Activated CD8-positive, alpha-beta memory T cell treated with anti-CD3 and anti-CD28 coated beads for 4 hours (primary cell): Measurements from ENCODE around the gene POLR2M.
A peak's percentile ranks its signal among the peaks of the same experiment; 100 is the strongest.

Source experiments
- DNase-seq, 2 donors: peaks; one replicate each; pipeline ENCODE4 v3.0.0-alpha.2; 2020; ENCODE audit warnings: low read depth in 2 of 2

The POLR2M gene

DNA sequence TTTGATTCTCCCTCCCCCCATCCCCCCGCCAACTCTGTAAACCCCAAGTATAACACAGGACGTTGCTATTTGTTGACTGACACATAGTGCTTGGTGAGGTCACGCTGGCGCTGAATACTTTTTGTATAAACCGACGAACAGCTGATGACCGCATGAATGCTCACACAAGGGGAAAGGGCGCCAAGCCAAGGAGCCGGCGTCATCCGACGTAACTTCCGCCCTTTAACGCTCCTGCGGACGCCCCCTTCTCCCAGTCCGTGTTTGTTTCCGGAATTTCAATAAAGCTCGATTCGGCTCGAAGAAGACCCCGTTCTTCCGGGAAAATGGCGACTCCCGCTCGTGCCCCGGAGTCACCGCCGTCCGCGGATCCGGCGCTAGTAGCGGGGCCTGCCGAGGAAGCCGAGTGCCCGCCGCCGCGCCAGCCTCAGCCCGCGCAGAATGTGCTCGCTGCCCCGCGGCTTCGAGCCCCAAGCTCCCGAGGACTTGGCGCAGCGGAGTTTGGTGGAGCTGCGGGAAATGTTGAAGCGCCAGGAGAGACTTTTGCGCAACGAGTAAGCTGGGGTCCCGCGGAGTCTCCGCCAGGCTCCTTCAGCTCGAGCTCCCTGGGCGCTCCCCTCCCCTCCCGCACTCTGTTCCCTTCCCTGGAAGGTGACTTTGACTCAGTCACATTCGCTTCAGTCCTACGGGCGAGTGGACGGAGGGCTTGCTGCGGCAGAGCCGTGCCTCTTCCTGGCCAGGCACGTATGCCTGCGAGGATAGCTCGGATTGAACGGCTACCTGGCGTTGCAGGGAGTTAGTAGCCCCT lies at the start of gene POLR2M:
Gene POLR2M (plus strand): TSS at position 310 of the 805 bp plus-strand sequence. CDS start 129 bp downstream, at position 439.
- DNase-seq: peak; percentile 84

DNA sequence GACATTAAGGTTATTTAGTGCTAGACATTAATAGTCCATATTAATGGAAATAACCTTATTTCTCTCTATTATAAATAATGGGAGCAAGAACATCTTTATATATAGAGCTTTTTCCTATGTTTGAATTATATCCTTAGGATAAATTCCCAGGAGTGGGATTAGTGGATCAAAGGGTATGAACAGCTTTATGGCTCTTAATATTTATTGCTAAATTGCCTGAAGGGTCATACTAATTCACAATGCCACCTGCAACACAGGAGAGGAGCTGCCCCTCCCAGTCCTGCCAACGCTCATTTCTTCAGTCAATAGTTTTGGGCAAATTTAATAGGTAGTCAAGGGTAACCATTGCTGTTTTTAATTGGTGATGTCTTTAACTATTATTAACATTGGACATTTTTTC lies 48.9 kb upstream of the POLR2M start:
- DNase-seq: no peak

DNA sequence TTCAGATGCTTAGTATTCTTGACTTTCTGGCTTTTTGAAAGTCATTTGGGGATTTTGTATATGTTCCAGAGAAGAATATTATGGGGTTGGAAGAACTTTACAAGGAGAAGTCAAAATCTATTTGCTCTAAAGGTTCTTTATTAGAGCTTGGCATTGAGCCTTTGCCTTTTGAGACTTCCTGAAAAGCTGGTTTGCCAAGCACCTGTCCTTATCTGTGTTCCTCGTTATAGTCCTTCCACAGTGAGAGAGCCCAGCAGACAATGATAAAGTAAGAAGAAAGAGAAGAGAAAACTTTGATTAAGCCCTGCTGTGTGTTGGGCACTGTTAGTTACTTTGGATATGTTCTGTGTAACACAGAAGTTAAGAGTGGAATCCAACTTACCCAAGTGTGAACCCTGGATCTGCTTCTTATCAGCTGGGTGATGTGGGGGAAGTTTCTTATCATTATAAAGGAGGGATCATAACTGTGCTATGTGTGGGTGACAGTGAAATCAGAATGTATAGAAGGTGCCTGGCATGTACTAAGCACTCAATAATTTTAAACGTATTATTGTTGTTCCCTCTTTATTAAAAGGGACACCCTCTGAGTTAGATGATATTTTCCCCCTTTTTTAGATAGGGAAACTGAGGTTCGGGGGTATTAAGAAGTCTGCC lies 44.3 kb upstream of the POLR2M start:
- no peak for DNase-seq

DNA sequence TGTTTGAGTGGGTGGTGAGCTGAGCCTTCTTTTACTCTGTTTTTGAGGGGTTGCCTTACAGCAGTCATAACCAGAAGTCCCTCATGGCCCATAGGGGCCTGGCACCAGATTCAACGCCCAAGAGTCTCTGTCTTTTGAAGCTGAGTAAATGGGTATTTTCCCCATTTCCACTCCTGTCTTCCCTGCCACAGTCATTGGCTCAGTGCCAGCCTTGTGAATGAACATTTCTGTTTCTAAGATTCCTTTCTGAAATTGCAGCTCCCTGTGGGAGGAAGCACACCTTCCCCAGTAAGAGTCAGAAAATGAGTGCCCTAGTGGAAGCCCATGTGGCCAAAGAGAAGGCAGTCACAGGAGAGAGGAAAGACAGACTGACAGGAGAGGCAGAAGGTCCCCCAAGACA lies 43.7 kb upstream of the POLR2M start:
- DNase-seq: no peak

DNA sequence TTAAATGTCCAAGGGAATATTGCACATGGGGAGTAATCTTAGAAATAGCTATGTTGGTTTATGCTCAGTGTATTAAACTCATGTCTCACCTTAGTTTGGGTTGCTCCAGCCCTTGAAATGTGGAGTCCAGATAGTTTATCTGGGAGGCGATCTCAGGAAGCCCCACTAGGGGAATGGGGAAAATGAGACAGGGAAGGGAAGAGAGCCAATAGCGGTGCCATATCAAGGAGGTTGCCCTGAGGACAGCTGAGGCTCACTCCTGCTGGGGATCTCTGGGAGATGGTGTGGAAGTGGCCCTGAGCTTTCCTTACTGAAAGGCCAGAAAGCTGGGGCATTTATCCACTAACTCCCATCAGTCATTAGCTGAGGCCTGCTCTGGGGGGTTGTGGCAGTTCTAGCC lies 43.3 kb upstream of the POLR2M start:
- DNase-seq: no peak

DNA sequence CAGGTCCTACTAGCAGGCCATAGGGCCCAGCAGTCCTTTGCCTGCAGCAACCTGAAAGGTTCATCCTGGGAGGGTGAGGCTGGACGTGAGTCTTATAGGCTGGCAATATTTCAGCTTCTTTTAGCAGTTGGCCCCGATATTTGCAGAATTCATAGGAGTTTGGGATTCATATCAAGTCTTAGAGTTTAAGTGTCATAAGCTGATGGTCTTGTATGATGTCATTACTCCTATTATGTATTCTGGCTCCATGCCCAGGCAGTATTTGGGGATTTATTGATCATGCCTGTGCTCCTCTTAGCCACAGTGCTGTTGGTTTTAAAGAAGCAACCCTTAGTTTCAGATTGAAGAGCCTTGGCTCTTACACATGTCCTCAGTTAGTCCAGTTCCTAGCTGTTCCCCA lies 41.3 kb upstream of the POLR2M start:
- no peak for DNase-seq

DNA sequence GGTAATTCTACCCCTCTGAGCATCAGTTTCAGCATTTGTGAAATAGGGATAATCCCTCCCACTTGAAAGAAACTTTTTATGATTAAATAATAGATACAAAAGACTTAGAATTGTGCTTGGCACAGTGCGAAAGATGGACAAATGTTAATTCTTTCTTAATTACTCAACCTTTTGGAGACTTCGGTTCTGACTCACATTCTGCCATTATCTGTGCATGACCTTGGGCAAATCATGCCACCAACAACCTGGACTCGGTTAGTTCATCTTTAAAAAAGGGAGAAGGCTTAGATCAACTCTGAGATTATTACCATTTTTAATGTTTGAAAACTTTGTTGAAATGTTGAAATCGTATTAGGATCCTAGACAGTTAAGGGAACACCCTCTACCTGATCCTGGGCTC lies 40.6 kb upstream of the POLR2M start:
- no peak for DNase-seq

DNA sequence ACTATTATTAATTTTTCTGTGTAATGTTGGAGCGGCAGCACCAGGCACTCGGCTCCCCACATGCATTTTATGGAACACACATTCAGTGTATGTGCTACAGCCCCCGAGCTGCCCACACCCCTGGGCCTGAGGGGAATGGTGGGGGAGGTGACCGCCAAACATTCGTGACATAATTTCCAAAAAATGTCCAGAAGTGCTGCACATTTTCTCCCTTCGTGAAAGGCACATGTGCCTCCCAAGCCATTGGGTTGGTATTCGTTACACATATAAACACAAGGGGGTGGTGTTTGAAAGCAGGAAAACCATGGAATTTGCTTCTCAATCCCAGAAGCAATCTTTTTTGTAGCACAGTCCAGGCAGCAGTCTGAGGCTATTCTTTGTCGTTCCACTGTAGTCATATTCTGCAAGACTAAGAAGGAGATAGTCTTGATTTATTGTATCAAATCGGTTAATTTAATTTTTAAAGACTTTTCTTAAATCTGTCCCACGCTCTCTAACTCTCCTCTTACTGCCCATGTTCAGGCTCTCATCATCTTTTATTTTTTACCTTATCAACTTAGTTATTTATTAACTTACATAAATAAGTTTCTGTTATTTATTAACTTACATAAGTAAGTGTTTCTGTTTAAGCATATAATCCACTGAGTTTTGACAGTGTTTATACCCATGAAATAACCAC lies 39.2 kb upstream of the POLR2M start:
- DNase-seq: no peak

DNA sequence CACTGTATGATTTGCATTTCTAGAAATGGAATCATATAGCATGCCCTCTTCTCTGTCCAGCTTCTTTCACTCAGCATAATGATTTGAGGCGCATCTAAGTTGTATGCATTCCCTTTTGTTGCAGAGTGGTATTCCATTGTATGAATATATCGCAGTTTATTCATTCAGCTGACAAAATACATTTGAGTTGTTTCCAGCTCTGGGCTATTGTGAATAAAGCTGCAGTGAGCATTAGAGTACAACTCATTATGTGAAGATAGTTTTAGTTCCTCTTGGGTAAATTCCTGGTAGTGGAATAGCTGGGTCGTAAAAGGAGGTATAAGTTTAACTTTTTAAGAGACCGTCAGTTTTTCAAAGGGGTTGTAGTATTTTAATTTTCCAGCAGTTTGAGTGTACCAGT lies 38.5 kb upstream of the POLR2M start:
- DNase-seq: no peak

DNA sequence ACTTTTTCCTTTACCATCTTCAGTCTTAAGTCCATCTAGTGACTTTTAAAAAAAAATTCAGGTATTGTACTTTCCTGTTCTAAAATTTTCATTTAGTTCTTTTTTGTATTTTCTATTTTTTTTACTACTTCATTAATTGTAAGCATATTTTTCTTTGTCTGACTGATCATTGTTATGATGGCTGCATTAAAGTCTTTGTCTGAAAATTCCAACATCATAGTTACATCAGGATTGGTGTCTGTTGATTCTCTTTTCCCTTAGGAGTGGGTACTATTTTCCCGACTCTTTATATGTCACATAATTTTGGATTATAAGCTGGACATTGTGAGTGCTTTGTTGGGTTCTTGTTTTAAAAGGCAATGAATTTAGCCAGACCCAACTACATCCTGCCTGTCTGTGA lies 34.9 kb upstream of the POLR2M start:
- DNase-seq: no peak

DNA sequence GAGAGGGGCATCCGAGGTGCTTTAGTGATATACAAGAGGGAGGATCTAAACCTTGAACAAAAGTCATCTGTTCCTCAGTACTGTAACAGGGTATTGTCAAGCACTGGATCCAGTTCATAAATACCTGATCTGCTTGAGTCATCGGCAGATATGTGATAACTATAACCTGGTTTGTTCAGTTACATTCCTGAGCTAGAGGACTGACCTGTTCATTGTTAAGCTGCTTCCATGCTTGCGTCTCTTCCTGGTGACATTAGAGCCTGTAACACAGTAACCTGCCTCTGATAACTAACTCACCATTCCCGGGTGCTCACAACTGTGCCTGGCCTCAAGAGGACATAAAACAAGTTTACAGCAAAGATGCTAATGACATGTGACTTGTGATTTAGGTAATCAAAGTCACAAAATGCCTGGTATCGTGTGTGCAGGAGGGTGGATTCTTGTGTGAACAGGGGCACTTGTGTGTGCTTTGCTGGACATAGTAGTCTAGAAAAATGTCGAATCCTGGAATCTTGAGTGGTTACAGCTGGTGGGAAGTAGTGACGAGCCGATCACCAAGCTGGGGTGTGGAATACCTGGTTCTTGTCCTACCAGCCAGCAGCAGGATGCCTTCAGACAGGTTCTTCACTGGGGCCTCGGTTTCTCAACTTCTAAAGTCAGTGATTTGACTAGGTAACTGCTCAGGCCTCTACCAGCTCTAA lies 30.9 kb upstream of the POLR2M start:
- no peak for DNase-seq

DNA sequence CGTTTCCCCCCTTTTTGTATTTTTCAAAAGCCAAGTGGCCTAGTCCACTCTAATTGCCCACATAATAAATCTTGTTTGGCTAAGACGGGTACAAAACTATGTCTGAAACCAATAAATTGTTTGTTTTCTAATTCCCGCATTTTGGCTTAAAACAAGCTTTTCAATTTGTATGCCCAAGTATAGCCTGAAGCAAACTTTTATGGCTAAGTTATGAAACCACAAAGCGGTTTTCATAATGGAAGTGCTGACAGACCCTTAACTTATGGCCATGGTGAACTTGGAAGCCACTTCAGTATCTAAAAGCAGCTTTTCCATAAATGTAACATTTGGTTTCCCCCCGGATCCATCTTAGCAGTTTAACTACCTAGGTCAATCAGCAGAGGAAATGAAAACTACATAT lies 29.9 kb upstream of the POLR2M start:
- DNase-seq: no peak

DNA sequence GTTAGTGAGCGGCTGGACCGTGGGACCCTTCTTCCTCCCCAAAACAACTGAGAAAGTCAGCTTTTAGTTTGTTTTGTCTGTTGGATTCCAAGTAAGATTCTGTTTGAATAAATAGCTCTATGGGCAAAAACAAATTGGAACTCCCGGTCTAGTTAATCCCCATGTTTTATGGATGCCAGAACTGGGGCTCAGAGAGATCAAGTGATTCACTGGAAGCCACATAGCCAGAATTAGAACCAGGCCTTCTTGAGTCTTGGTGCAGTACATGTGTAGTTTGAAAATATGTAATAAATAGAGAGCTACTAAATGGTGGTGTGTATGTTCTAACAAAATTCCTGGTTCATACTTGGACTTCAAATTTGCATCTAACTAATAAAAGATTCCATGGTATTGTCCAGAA lies 29.3 kb upstream of the POLR2M start:
- DNase-seq: no peak

DNA sequence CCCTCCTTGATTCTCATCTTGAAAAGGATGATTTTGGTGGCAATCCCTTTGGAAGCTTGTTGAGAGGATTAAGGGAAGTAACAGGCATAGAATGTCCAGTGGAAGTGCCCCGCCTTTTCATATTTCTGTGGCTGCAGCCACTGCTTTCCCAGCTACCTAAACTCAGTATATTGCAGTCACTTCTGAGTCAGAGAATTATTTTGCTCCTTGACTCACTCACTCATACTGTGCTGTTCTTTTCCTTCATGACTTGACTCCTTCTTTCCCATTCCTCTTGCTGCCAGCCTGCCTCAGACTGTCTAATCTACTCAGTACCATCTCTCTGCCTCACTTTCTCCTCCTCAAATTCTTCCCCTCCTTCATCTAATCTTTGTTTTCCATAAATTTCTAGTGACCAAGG lies 26.5 kb upstream of the POLR2M start:
- no peak for DNase-seq

DNA sequence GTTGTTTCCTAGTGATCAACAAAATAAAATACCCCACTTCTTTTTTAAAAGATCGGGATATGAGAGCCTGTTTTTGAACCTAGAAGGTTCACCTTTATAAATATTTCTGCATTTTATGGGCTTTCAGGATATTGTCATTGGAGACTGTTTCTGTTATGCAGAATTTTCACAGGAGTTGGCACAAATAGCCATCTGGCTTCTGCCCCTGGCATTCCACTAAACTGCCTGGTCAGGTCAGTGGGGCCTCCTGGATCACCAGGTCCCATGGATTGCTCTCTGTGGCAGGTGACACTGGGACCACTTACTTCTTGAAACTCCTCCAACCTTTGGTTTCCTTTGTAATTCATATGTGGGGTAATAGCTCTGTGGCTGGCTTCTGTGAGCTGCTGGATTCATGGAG lies 25.5 kb upstream of the POLR2M start:
- no peak for DNase-seq

DNA sequence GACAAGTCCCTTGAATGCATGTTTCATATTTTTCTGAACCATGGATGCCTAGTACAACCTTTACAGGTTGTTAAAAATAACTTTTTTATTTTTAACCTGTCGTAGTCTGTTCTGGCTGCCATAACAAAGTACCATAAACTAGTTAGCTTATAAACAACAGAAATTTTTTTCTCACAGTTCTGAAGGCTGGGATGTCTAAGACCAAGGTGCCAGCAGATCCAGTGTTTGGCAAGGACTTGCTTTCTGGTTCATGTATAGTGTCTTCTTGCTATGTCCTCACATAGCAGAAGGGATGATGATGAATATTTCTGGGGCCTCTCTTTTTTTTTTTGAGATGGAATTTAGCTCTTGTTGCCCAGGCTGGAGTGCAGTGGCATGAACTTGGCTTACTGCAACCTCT lies 23.0 kb upstream of the POLR2M start:
- DNase-seq: no peak

DNA sequence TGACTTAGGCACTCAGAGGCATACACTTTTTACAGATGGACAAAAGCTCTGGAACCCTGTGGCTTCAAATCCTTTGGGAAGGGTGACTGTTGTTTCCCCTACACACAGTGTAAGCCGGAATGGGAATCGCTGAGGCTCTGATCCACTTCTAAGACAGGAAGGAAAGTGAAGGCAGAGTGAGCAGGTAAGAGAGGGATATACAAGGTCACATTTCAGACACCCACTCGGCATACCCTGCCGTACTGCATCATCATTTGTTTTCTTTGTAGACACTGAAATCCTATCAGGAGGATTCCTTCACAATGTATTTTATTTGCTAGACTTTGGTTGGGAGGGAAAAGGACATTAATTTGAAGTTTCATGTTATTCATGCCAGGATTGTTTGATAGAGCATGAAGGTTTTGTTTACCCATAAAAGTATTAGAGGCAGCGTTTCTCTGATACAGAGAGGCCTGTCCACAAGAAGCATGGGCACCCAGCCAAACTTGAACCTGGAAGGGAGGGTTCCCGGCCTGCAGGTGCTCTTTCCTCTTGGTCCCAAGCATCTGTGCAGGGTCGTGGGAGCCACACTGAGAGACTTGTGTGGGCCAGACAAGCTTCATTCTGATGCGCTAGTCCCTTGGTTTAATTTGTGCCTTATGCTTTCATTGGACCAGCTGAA lies 21.9 kb upstream of the POLR2M start:
- DNase-seq: no peak

DNA sequence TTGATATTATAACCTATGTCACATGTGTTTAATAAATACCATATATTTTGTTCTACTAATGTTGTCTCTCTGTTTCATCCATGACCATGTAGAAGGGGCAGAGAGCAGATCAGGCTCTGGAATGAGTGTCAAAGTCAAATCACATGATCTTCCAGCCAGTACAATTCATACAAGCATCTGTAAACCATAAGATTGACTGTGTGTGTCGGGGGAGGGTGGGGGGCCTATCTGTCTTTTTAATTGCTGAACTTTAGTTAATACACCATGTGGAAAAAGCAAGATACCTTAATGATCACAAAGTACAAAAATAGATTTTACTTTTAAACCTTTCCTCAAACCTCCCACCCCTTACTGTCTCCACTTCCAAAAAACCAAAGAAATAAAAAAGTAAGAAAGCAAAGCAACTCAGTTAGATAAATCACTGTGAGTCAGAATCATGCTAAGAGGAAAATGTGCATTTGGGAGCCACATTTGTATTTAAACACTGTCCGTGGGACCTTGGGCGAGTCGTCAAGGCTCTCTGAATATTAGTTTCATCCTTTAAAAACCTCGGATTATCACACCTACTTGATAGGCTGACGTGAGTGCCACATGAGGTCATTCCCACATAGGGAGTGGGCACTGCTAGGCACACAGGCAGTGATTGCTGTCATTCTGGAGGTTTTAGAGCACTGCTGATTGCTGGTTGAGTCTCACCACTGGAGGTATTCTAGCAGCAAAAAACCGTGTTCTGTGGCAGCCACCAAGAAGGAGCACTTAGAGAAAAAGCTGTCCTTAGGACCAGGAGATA lies 21.0 kb upstream of the POLR2M start:
- DNase-seq: no peak

DNA sequence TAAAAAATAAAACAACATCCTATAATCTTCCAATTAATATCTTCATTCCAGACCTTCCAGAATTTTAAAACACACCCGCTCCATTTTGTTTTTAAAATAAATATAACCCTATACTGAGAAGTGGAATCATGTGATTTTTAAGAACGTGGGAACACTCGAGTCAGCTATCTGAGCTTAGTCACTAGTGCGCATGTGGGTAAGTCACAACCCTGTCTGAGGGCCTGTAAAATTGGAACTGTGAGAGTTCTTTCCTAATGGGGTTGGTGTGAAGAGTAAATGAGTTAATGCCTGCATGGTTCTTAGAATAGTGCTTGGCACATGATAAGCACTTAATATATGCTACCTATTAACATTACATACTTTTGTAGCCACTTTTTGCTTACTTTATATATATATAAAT lies 19.9 kb upstream of the POLR2M start:
- no peak for DNase-seq

DNA sequence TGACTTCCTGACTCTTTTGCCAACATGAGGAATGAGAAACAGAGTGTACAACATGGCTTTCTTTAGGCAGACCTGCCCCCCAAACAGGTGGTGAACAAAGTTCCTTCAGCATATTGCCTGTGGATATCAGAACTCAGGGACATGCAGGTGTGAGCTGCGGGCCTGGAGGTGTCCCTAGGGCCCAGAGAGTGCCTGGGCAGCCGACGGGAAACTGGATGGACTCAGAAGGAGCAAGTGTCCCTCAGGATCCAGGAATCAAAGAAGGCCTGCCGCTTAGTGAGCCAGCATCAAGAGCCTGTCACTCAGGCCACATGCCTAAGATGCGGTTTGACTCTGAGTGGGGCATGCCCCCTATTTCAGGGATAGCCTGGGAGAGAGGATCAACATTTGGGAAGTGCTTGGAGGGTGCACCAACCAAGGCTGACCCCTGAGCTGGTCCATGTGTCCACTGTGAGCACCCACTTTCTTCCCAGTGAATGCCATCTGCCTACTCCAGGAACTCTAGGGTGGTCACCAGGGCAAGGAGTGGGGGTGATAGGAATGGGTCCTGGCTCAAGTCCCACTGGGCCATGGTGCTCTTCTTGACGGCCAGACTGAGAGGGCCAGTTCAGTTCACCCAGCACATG lies 16.1 kb upstream of the POLR2M start:
- no peak for DNase-seq

DNA sequence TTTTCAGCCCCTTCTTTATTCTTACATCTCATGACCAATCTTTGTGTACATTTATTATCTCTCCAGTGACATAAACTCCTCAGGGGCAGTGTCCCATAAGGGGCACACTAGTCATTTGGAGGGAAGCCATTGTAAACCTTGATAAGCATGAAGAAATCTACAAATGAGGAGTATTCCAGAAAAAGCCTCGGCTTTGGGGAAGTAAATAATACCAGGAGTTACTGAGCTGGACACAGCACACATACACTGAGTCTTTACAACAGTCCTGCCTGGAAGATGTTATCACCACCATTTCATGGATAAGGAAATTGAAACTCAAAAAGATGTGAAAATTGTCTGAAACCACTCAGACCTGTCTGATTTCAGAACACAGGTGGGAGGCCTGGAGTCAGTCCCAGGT lies 15.4 kb upstream of the POLR2M start:
- no peak for DNase-seq
